Measurements from ENCODE around the gene NELFA. TPM values are rescaled to one million over a fixed set of nuclear protein-coding genes. Genes with fewer than 3 reads are reported as not detected.

The NELFA gene
- total RNA-seq, 1 experiment from 2014 or later, result 27.0 TPM

DNA sequence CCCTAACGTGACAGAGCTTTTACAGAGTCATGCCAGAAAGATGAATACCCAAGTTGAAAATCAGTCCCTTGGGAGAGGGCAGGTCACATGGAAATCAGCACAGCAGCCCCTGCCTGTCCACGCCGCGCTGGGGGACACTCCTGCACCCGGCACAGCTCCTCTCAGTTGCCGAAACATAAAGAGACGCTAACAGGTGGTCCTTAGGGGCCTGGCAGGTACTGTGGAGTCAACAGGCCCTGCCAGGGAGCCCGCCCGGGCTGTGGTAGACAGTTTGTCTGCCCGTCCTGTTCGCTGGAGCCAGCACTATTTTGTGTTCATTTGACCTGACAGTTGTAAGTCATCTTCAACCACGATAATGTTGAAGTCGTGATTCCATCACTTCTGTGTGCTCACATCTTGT, 30.5 kb downstream of the NELFA start:
- no peak overlapping the region for H3K4me3 ChIP-seq (ENCODE audit: low read depth in 2 of 2, low read length in 2 of 2)
- no peak overlapping the region for H3K27ac ChIP-seq (ENCODE audit: low read length)
- in situ Hi-C loops (cut with HindIII; ENCODE audit: low pct_unique_long_range_greater_than_20kb, low sequenced_read_pairs) (no loop called here), intact Hi-C loops (cut with micrococcal nuclease; ENCODE audit: unreplicated experiment) (no loop called here)
- no peaks in the 10 kb centered on the region for H3K4me1 ChIP-seq (ENCODE audit: control insufficient read depth, insufficient read depth, low read length)
- H3K27me3 ChIP-seq (ENCODE audit: control insufficient read depth, insufficient read depth, low read length), result no peaks in the 10 kb centered on the region
- no peaks in the 10 kb centered on the region; the same call in 1 of the 2 replicates for H3K36me3 ChIP-seq (ENCODE audit: control insufficient read depth, insufficient read depth, low read length)
- no TSS peak for BruUV-seq (replicated peaks)
- ChIA-PET POLR2A (no interaction called here), CTCF (no interaction called here)
- ATAC-seq, result no peak
- TF ChIP-seq SIN3A (IDR thresholded peaks at IDR 0.05; ENCODE audit: borderline replicate concordance, insufficient read depth, low read depth, low read length) (no peak), REST (IDR thresholded peaks at IDR 0.05; ENCODE audit: insufficient read depth in 1 of 2, low read depth in 2 of 2, low read length in 1 of 2) (no peak), TCF7L2 (IDR thresholded peaks at IDR 0.05; ENCODE audit: low read depth, low read length) (no peak), CTCF (IDR thresholded peaks at IDR 0.05) (no peak), POLR2AphosphoS5 (IDR thresholded peaks at IDR 0.05; ENCODE audit: low read depth, low read length) (no peak)
- no peak for DNase-seq (ENCODE audit: low read depth, low spot score)
- no peaks in the 10 kb centered on the region for H3K9me3 ChIP-seq (ENCODE audit: control insufficient read depth, insufficient read depth, low read depth, low read length)

DNA sequence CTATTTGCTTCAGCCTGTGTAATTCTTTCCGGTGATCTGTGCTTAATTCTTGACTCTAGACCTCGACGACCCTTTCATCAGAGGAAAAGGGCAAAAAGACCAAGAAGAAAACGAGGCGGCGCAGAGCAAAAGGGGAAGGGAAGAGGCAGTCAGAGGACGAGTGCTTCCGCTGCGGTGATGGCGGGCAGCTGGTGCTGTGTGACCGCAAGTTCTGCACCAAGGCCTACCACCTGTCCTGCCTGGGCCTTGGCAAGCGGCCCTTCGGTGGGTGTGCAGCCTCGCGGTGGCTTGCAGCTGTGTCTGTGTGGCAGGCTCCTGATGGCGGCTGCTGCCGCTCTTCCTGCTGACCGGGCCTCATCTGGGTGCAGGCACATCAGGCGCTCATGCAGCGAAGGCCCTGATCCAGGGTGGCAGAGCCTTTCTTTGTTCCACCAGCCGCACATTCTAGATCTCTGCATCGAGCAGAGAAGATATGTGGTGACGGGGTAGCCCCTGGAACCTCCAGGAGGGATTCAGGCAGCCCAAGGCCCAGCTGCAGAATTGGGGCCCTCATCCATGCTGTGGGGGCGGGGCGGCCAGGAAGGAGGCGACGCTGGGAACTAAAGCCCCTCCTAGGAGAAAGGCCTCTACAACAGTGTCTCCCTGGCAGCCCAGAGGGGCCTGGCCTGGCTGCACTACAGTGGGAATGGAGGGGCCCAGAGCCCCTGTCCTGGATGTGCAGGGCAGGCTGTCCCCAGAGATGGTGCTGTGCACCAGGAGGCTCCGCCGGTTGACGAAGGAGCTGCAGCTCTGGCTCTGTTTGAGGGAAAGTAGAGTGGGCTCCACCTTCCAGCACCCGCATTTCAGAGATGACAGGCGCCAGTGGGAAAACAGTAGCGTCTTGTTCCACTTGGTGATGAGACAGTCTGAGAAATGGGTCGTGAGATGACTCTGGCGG, 32.1 kb downstream of the NELFA start:
- in situ Hi-C loops (cut with HindIII; ENCODE audit: low pct_unique_long_range_greater_than_20kb, low sequenced_read_pairs), result no loop called here
- no peak overlapping the region for H3K27ac ChIP-seq (ENCODE audit: low read length)
- intact Hi-C loops (cut with micrococcal nuclease; ENCODE audit: unreplicated experiment), result no loop called here
- H3K4me1 ChIP-seq (ENCODE audit: control insufficient read depth, insufficient read depth, low read length), result no peaks in the 10 kb centered on the region
- H3K4me3 ChIP-seq (ENCODE audit: low read depth in 2 of 2, low read length in 2 of 2), result no peak overlapping the region
- H3K36me3 ChIP-seq (ENCODE audit: control insufficient read depth, insufficient read depth, low read length), result no peaks in the 10 kb centered on the region
- no peaks in the 10 kb centered on the region for H3K27me3 ChIP-seq (ENCODE audit: control insufficient read depth, insufficient read depth, low read length)
- TF ChIP-seq SIN3A (IDR thresholded peaks at IDR 0.05; ENCODE audit: borderline replicate concordance, insufficient read depth, low read depth, low read length) (no peak), TCF7L2 (IDR thresholded peaks at IDR 0.05; ENCODE audit: low read depth, low read length) (no peak), CTCF (IDR thresholded peaks at IDR 0.05) (no peak), REST (IDR thresholded peaks at IDR 0.05; ENCODE audit: insufficient read depth in 1 of 2, low read depth in 2 of 2, low read length in 1 of 2) (no peak), POLR2AphosphoS5 (IDR thresholded peaks at IDR 0.05; ENCODE audit: low read depth, low read length) (no peak)
- BruUV-seq (replicated peaks), result no TSS peak
- ATAC-seq (no peak), DNase-seq (ENCODE audit: low read depth, low spot score) (no peak)
- ChIA-PET CTCF (no interaction called here), POLR2A (no interaction called here)
- no peaks in the 10 kb centered on the region for H3K9me3 ChIP-seq (ENCODE audit: control insufficient read depth, insufficient read depth, low read depth, low read length)
